Smooth muscle cell (in vitro differentiated cells): ENCODE results near the gene PKIG. TPM values are rescaled to one million over a fixed set of nuclear protein-coding genes. Genes with fewer than 3 reads are reported as not detected.

Experiments
- DNase-seq: peaks from one replicate; lab custom pipeline; 2025; ENCODE audit not compliant: unreplicated experiment; lab: John Stamatoyannopoulos, UW
- H2AFZ ChIP-seq: fragments of 200-600 bp; sonication (generic); 2 replicates; pipeline ENCODE4 v1.6.0; 2016; ENCODE audit warnings: antibody characterized with exemption, low read depth, mild to moderate bottlenecking
- H3F3A ChIP-seq: fragments of 200-600 bp; sonication (generic); 2 replicates; pipeline ENCODE4 v1.6.0; 2017; ENCODE audit warnings: antibody characterized with exemption, low read depth
- H3K27ac ChIP-seq: fragments of 200-600 bp; sonication (generic); 2 replicates; pipeline ENCODE4 v1.5.1; 2016; ENCODE audit warnings: low read depth, mild to moderate bottlenecking
- H3K27me3 ChIP-seq: fragments of 200-600 bp; sonication (generic); 2 replicates; pipeline ENCODE4 v1.6.1; 2016; ENCODE audit warnings: low read depth, mild to moderate bottlenecking
- H3K36me3 ChIP-seq: fragments of 200-600 bp; sonication (generic); 2 replicates; pipeline ENCODE4 v1.5.1; 2016; ENCODE audit warnings: low read depth
- H3K4me1 ChIP-seq: fragments of 200-600 bp; sonication (generic); 2 replicates; pipeline ENCODE4 v1.5.1; 2016; ENCODE audit warnings: low read depth
- H3K4me2 ChIP-seq: fragments of 200-600 bp; sonication (generic); 2 replicates; pipeline ENCODE4 v1.6.0; 2016; ENCODE audit warnings: mild to moderate bottlenecking
- H3K4me3 ChIP-seq: fragments of 200-600 bp; sonication (generic); 2 replicates; pipeline ENCODE4 v1.5.1; 2016; ENCODE audit warnings: mild to moderate bottlenecking
- H3K79me2 ChIP-seq: fragments of 200-600 bp; sonication (generic); 2 replicates; pipeline ENCODE4 v1.6.0; 2016; ENCODE audit warnings: low read depth, mild to moderate bottlenecking
- H3K9ac ChIP-seq: fragments of 200-600 bp; sonication (generic); 2 replicates; pipeline ENCODE4 v1.6.0; 2016; ENCODE audit warnings: low read depth
- H3K9me3 ChIP-seq: fragments of 200-600 bp; sonication (generic); replicated peaks from 2 replicates; pipeline ENCODE4 v1.5.1; 2016; ENCODE audit warnings: low read depth
- H4K20me1 ChIP-seq: fragments of 200-600 bp; sonication (generic); 2 replicates; pipeline ENCODE4 v1.6.0; 2016; ENCODE audit warnings: low read depth
- CTCF ChIP-seq: fragments of 200-600 bp; sonication (generic); IDR thresholded peaks from 2 replicates; pipeline ENCODE4 v1.5.1; 2017; ENCODE audit warnings: borderline replicate concordance, mild to moderate bottlenecking, antibody characterized with exemption; ENCODE audit not compliant: insufficient read depth, poor library complexity, severe bottlenecking
- WGBS: methylation state at CpG from one replicate; pipeline ENCODE4 v1.1.7; 2016; ENCODE audit warnings: low lambda C conversion rate; 5-methylcytosine and 5-hydroxymethylcytosine counted together
- polyA plus RNA-seq: library from polyadenylated mRNA; unstranded; fragments of >200 nt; fragmentation: Nextera tagmentation; extraction: Ambion mirVana; gene quantifications from 2 replicates; pipeline ENCODE4 v1.2.1, GENCODE V29; 2016
- total RNA-seq: library from RNA; depleted of rRNA; stranded (reverse); fragments of >200 nt; gene quantifications from 2 replicates; pipeline ENCODE4 v1.2.3, GENCODE V29; 2014

PKIG gene
- total and polyA plus RNA-seq, 2 experiments from 2014 or later, result 68.9 to 86.1 TPM

- H3K4me2 ChIP-seq, result no peak overlapping the region
- WGBS, result 90% methylated on average over 2 of the region's 2 CpGs
- H3K79me2 ChIP-seq, result no peaks in the 10 kb centered on the region
- no peak overlapping the region for H3K27ac ChIP-seq
- no peak for TF ChIP-seq CTCF
- no peak overlapping the region for H2AFZ ChIP-seq
- no peak overlapping the region for H3K4me3 ChIP-seq
- H3K27me3 ChIP-seq, result no peaks in the 10 kb centered on the region
- no peaks in the 10 kb centered on the region for H3F3A ChIP-seq
- H3K9ac ChIP-seq, result no peak overlapping the region
- H3K4me1 ChIP-seq, result peaks cover 5% of the 10 kb centered on the region
- H3K9me3 ChIP-seq, result no peaks in the 10 kb centered on the region
- H4K20me1 ChIP-seq, result no peaks in the 10 kb centered on the region
- H3K36me3 ChIP-seq, result no peaks in the 10 kb centered on the region
- no peak for DNase-seq
Observed at GRCh38 chr20:44657875-44658274, 75.5 kb downstream of the PKIG start.

- DNase-seq, result no peak
- Histone ChIP-seq H3K4me2 (no peak overlapping the region), H3K9me3 (no peaks in the 10 kb centered on the region), H3F3A (no peaks in the 10 kb centered on the region), H4K20me1 (no peaks in the 10 kb centered on the region), H3K36me3 (no peaks in the 10 kb centered on the region), H2AFZ (no peak overlapping the region), H3K4me1 (peaks cover 5% of the 10 kb centered on the region), H3K79me2 (no peaks in the 10 kb centered on the region), H3K9ac (no peak overlapping the region), H3K27me3 (no peaks in the 10 kb centered on the region), H3K27ac (no peak overlapping the region), H3K4me3 (no peak overlapping the region)
- TF ChIP-seq CTCF, result no peak
Observed at GRCh38 chr20:44658810-44659209, 76.4 kb downstream of the PKIG start.

- Histone ChIP-seq H3K4me1 (peaks cover 5% of the 10 kb centered on the region), H3K36me3 (no peaks in the 10 kb centered on the region), H2AFZ (no peak overlapping the region), H3K27me3 (no peaks in the 10 kb centered on the region), H3K9me3 (no peaks in the 10 kb centered on the region), H3K9ac (no peak overlapping the region), H3K27ac (no peak overlapping the region), H4K20me1 (no peaks in the 10 kb centered on the region), H3K79me2 (no peaks in the 10 kb centered on the region), H3K4me2 (no peak overlapping the region), H3K4me3 (no peak overlapping the region), H3F3A (no peaks in the 10 kb centered on the region)
- no peak for TF ChIP-seq CTCF
- DNase-seq, result no peak
- 90% methylated on average over 2 of the region's 2 CpGs for WGBS
Observed at GRCh38 chr20:44659931-44660330, 77.6 kb downstream of the PKIG start.

GRCh38 chr20:44660581-44660980 lies 78.2 kb downstream of the PKIG start:
- Histone ChIP-seq H3K27ac (no peak overlapping the region), H3K4me3 (no peak overlapping the region), H3K27me3 (no peaks in the 10 kb centered on the region), H3K4me1 (peaks cover 5% of the 10 kb centered on the region), H3K9ac (no peak overlapping the region), H3K79me2 (no peaks in the 10 kb centered on the region), H3K36me3 (no peaks in the 10 kb centered on the region), H2AFZ (no peak overlapping the region), H4K20me1 (no peaks in the 10 kb centered on the region), H3F3A (no peaks in the 10 kb centered on the region), H3K9me3 (no peaks in the 10 kb centered on the region), H3K4me2 (no peak overlapping the region)
- no peak for TF ChIP-seq CTCF
- WGBS, result 88% methylated on average over 5 of the region's 5 CpGs
- no peak for DNase-seq
